PC-9 (cell line): Measurements from ENCODE around the gene DLEU7. TPM values are rescaled to one million over a fixed set of nuclear protein-coding genes. Genes with fewer than 3 reads are reported as not detected.

Experiments used
- BruUV-seq: library from RNA; stranded (reverse); fragments of 400-500 nt; replicated peaks from 2 replicates; lab custom pipeline; 2021; lab: Mats Ljungman, UMichigan
- CTCF ChIA-PET: fragments of 300-600 bp; sonication (Branson Sonifier 250); formaldehyde crosslinking; loops from one replicate; lab custom pipeline; 2022; ENCODE audit warnings: antibody characterized with exemption; lab: Charles Lee
- POLR2A ChIA-PET: fragments of 300-600 bp; sonication (Branson Sonifier 250); formaldehyde crosslinking; loops from one replicate; lab custom pipeline; 2022; ENCODE audit warnings: antibody characterized with exemption; ENCODE audit not compliant: unreplicated experiment; lab: Charles Lee
- DNase-seq, 2 experiments: peaks; one replicate each; pipeline versions ENCODE4 v3.0.0 to v3.0.0-alpha.2; 2015 to 2022; ENCODE audit warnings: mixed read lengths in 1 of 2
- H2AFZ ChIP-seq: fragments of 200-600 bp; sonication (generic); 2 replicates; pipeline ENCODE4 v1.8.1; 2017; ENCODE audit warnings: antibody characterized with exemption
- H3F3A ChIP-seq: fragments of 200-600 bp; sonication (generic); 2 replicates; pipeline ENCODE4 v1.8.1; 2017; ENCODE audit warnings: antibody characterized with exemption, mild to moderate bottlenecking, low read depth; ENCODE audit not compliant: insufficient read depth
- H3K27ac ChIP-seq: fragments of 200-600 bp; sonication (generic); 2 replicates; pipeline ENCODE4 v1.6.1; 2016; ENCODE audit warnings: mixed run types
- H3K27me3 ChIP-seq: fragments of 200-600 bp; sonication (generic); 2 replicates; pipeline ENCODE4 v1.6.1; 2016; ENCODE audit warnings: low read depth, mixed run types; ENCODE audit not compliant: insufficient read depth
- H3K36me3 ChIP-seq: fragments of 200-600 bp; sonication (generic); 2 replicates; pipeline ENCODE4 v1.6.1; 2016; ENCODE audit warnings: low read depth, mixed run types
- H3K4me1 ChIP-seq: fragments of 200-600 bp; sonication (generic); replicated peaks from 2 replicates; pipeline ENCODE4 v1.6.1; 2016; ENCODE audit warnings: mixed run types; ENCODE audit not compliant: insufficient read depth
- H3K4me2 ChIP-seq: fragments of 200-600 bp; sonication (generic); 2 replicates; pipeline ENCODE4 v1.6.1; 2017; ENCODE audit warnings: mixed run types
- H3K4me3 ChIP-seq: fragments of 200-600 bp; sonication (generic); 2 replicates; pipeline ENCODE4 v1.6.1; 2016; ENCODE audit warnings: mixed run types
- H3K79me2 ChIP-seq: fragments of 200-600 bp; sonication (generic); 2 replicates; pipeline ENCODE4 v1.6.1; 2017; ENCODE audit warnings: low read depth, mixed run types
- H3K9me2 ChIP-seq: fragments of 200-600 bp; sonication (generic); 2 replicates; pipeline ENCODE4 v1.8.1; 2017; ENCODE audit warnings: mild to moderate bottlenecking; ENCODE audit not compliant: insufficient read depth
- H3K9me3 ChIP-seq: fragments of 200-600 bp; sonication (generic); 2 replicates; pipeline ENCODE4 v1.8.1; 2016; ENCODE audit warnings: low read depth; ENCODE audit not compliant: insufficient read depth
- H4K20me1 ChIP-seq: fragments of 200-600 bp; sonication (generic); 2 replicates; pipeline ENCODE4 v1.8.1; 2017; ENCODE audit not compliant: insufficient read depth
- CTCF ChIP-seq: fragments of 200-600 bp; sonication (generic); conservative IDR thresholded peaks from 2 replicates; pipeline ENCODE4 v1.6.1; 2017; ENCODE audit warnings: mixed run types, antibody characterized with exemption, mild to moderate bottlenecking, moderate library complexity
- EZH2 ChIP-seq: fragments of 200-600 bp; sonication (generic); IDR thresholded peaks from 2 replicates; pipeline ENCODE4 v1.8.0; 2017; ENCODE audit warnings: antibody characterized with exemption, low read depth
- intact Hi-C: fragments of 100-400 bp; cut with micrococcal nuclease; formaldehyde crosslinking; loops from one replicate; pipeline ENCODE4 v1.10.0; 2022; ENCODE audit not compliant: unreplicated experiment
- total RNA-seq: library from RNA; stranded (reverse); gene quantifications from 2 replicates; pipeline ENCODE4 v1.2.3, GENCODE V29; 2021

DLEU7 gene
- total RNA-seq, 1 experiment from 2014 or later: not detected

GRCh38 chr13:50787316-50788195 is 55.9 kb downstream of the DLEU7 start:
- DNase-seq: no peak
- Histone ChIP-seq H3K79me2 (no peaks in the 10 kb centered on the region), H2AFZ (no peak overlapping the region), H3K4me2 (no peak overlapping the region), H3K4me1 (no peaks in the 10 kb centered on the region), H3K4me3 (no peak overlapping the region), H3K9me3 (no peaks in the 10 kb centered on the region), H4K20me1 (no peaks in the 10 kb centered on the region), H3K36me3 (no peaks in the 10 kb centered on the region), H3F3A (no peaks in the 10 kb centered on the region), H3K27ac (no peak overlapping the region), H3K27me3 (no peaks in the 10 kb centered on the region), H3K9me2 (no peaks in the 10 kb centered on the region)
- no TSS peak for BruUV-seq
- intact Hi-C loops: no loop called here
- TF ChIP-seq EZH2: no peak
- TF ChIP-seq CTCF: no peak
- POLR2A ChIA-PET: no interaction called here
- CTCF ChIA-PET: no interaction called here

GRCh38 chr13:50783717-50784290 is 59.7 kb downstream of the DLEU7 start:
- ChIA-PET CTCF (no interaction called here), POLR2A (interaction anchor here (0.6 kb wide), 1 partner anchor 542 kb away, joined by 3 read pairs; no protein-coding TSS in a partner anchor)
- no peak overlapping the region for H3K4me2 ChIP-seq
- H3K36me3 ChIP-seq: no peaks in the 10 kb centered on the region
- no peaks in the 10 kb centered on the region for H4K20me1 ChIP-seq
- no TSS peak for BruUV-seq
- no peak overlapping the region for H3K4me3 ChIP-seq
- no peaks in the 10 kb centered on the region for H3K9me2 ChIP-seq
- H3K9me3 ChIP-seq: no peaks in the 10 kb centered on the region
- H3K27ac ChIP-seq: no peak overlapping the region
- TF ChIP-seq CTCF: no peak
- TF ChIP-seq EZH2: no peak
- no peaks in the 10 kb centered on the region for H3F3A ChIP-seq
- H3K79me2 ChIP-seq: no peaks in the 10 kb centered on the region
- DNase-seq: no peak
- H3K4me1 ChIP-seq: no peaks in the 10 kb centered on the region
- H3K27me3 ChIP-seq: no peaks in the 10 kb centered on the region
- no peak overlapping the region for H2AFZ ChIP-seq
- intact Hi-C loops: no loop called here

- Histone ChIP-seq H3K4me1 (no peaks in the 10 kb centered on the region), H3K27ac (no peak overlapping the region), H3K9me2 (no peaks in the 10 kb centered on the region), H3K4me3 (no peak overlapping the region), H3F3A (no peaks in the 10 kb centered on the region), H3K4me2 (no peak overlapping the region), H4K20me1 (no peaks in the 10 kb centered on the region), H3K27me3 (no peaks in the 10 kb centered on the region), H3K9me3 (no peaks in the 10 kb centered on the region), H3K79me2 (no peaks in the 10 kb centered on the region), H2AFZ (no peak overlapping the region), H3K36me3 (no peaks in the 10 kb centered on the region)
- no TSS peak for BruUV-seq
- intact Hi-C loops: no loop called here
- DNase-seq: no peak
- TF ChIP-seq EZH2 (no peak), CTCF (no peak)
- ChIA-PET POLR2A (interaction anchor here (0.6 kb wide), 1 partner anchor 542 kb away, joined by 3 read pairs; no protein-coding TSS in a partner anchor), CTCF (no interaction called here)
Measured at GRCh38 chr13:50783066-50783465, 60.4 kb downstream of the DLEU7 start.
